GM18517 (cell line): ENCODE data around the gene MED13.
"Not testable (repeated sequence)": the region's sequence is repeated elsewhere in the genome, so short reads cannot be mapped to it uniquely, and the experiment has no call there.

Experiments
- ATAC-seq: cut with Tn5 transposase; IDR thresholded peaks from one replicate; pipeline ENCODE4 v1.9.1; 2021; ENCODE audit warnings: mild to moderate bottlenecking, moderate library complexity; ENCODE audit not compliant: unreplicated experiment

MED13 gene

GRCh38 chr17:62062302-62062701 lies 2.8 kb downstream of the MED13 start:
- no peak for ATAC-seq

- no peak for ATAC-seq
Observed at GRCh38 chr17:62059414-62059813, 5.7 kb downstream of the MED13 start.

- no peak for ATAC-seq
Observed at GRCh38 chr17:62058611-62059010, 6.5 kb downstream of the MED13 start.

- ATAC-seq, result no peak
Observed at GRCh38 chr17:62057696-62058095, 7.4 kb downstream of the MED13 start.

DNA sequence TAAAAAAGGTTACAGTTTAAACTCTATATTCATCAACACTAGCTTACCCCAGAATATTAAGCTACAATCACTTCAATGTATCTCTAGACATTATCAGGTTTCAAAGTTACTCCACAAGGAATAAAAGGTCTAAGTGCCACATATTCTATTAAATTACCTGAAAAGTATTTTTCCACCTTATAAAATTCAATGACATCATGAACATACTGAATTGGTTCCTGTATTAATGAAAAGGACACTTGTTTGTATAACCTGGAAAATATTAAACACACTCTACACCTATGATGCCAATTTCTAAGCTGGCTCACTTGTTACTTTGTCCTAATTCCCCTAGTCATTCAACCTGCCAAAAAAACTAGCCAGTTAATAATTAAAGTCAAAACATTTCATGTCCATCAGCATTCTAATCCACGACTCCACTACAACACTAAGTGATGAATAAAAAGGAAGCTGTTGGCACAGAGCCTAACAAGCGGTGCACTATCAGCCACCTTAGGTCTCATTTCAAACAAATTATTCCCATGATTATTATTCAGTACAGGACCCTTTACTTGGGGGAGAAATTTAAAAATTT lies 12.2 kb downstream of the MED13 start:
- no peak for ATAC-seq

- no peak for ATAC-seq
Observed at GRCh38 chr17:62051053-62051452, 14.0 kb downstream of the MED13 start.

DNA sequence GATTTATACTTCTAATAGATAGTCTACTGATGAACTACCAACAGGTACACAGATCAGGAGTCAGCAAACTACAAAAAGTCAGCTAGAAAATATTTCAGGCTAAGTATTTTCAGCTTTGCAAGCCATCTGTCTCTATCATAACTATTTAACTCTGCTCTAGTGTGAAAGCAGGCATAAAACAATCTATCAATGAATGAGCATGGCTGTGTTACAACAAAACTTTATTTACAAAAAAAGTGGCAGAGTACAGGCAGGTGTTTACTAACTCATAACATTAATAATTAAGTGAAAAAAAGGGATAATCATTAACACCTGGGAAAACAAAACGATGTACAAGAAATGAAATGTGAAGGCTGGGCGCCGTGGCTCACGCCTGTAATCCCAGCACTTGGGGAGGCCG lies 15.8 kb downstream of the MED13 start:
- ATAC-seq, result no peak

DNA sequence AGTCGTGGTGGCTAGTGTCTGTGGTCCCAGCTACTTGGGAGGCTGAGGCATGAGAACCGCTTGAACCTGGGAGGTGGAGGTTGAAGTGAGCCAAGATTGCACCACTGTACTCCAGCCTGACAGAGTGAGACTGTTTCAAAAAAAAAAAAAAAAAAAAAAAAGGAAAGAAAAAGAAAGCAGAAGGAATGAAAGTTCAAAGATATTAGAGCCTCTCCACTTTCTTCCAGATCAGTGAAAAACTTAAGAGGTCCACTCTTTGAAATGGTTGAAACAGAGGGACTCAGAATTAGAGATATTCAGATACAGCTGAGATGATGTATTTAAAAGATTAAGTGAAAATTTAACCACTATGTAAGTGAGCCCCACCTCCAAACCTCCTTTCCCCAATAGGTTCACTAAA lies 16.8 kb downstream of the MED13 start:
- no peak for ATAC-seq

GRCh38 chr17:62045517-62045916 lies 19.6 kb downstream of the MED13 start:
- ATAC-seq, result no peak

GRCh38 chr17:62045109-62045508 lies 20.0 kb downstream of the MED13 start:
- no peak for ATAC-seq

- ATAC-seq, result no peak
Observed at GRCh38 chr17:62043602-62044001, 21.5 kb downstream of the MED13 start.

DNA sequence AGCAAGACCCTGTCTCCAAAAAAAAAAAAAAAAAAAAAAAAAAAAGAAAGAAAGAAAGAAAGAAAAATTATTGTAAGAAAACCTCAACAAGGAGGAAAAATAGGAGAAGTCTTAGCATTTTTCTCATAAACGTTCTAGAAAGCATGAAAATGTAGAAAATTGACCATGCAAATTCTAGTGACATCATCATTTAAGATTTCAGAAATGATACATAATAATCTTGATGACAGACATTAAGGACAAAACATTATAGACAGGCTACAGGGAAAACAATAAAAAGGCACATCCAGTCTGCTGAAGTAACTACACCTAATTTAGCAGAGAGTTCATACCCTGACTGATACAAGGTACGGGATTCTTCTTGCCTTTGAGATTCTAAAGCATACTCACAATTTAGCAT lies 21.9 kb downstream of the MED13 start:
- ATAC-seq, result no peak

DNA sequence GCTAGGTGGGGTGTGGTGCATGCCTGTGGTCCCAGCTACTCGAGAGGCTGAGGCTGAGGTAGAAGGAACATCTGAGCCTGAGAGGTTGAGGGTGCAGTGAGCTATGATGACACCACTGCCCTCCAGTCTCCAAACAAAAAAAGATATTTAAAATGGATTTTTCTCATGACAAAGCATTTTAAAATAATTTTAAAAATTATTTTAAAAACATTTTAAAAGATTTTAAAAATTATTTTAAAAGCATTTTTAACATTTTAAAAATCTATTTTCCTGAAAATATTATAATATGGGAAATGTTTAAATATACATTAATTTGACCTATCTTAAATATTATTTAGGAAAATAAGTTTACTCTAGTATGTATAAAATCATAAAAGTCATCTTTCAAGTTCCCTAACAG lies 26.8 kb downstream of the MED13 start:
- no peak for ATAC-seq

GRCh38 chr17:62033317-62033716 lies 31.8 kb downstream of the MED13 start:
- ATAC-seq, result no peak

GRCh38 chr17:62032480-62032879 lies 32.6 kb downstream of the MED13 start:
- ATAC-seq, result no peak

GRCh38 chr17:62030264-62030663 lies 34.8 kb downstream of the MED13 start:
- no peak for ATAC-seq

DNA sequence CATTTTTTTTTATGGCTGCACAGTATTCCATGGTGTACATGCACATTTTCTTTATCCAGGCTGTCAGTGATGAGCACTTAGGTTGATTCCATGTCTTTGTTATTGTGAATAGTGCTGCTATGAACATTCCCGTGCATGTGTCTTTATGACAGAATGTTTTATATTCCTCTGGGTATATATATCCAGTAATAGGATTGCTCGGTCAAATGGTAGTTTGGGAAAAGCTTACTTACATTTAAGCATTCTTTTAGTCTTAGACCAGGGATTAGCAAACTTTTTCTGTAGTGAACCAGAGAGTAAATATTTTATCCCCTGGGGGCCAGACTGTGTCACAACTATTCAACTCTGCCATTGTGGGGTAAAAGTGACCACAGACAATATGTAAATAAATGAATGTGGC lies 40.2 kb downstream of the MED13 start:
- no peak for ATAC-seq

- no peak for ATAC-seq
Observed at GRCh38 chr17:62017912-62018311, 47.2 kb downstream of the MED13 start.

DNA sequence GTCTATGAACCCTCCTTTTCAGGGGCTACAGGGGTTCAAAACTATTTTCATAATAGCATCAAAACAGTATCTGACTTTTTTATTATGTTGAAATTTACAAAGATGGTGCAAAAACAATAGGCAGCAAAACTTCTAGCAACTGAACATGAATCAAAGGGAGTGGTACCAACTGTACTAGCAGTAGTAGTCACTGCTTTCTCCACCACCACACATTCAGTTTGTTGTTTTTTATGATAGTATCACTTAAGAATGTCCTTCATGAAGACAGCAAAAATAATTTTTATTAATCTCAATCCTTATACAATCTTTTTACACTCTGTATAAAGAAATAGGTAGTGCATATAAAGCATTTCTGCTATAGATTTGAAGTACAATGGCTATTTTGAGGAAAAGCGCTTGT lies 47.6 kb downstream of the MED13 start:
- no peak for ATAC-seq

DNA sequence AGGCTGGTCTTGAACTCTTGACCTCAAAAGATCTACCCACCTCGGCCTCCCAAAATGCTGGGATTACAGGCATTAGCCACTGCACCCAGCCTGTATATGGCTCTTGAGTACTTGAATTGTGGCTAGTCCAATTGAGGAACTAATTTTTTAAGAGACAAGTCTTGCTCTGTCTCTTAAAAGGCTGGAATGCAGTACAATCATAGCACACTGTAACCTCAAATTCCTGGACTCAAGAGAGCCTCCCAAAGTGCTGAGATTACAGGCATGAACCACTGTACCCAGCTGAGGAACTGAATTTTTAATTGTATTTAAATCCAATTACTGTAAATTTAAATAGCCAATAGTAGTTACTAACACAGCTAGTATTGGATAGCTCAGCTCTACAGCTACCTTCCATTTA lies 50.6 kb downstream of the MED13 start:
- ATAC-seq, result no peak

DNA sequence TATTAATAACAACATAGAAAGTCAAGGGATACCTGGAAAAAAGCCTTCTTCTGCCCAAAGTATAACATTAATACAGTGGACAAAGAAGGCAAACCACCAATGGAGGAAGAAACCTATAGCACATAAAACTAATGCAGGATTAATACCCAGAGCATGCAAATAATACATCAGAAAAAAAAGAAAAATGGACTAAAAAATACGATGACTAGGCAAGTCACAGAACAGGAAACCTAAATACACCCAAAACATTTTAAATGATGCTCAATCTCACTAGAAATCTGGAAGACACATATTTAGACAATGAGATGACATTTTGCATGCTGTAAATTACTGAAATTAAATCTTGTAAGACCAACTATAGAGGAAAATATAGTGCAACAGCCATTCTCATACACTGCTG lies 55.9 kb downstream of the MED13 start:
- ATAC-seq, result no peak

- no peak for ATAC-seq
Observed at GRCh38 chr17:62008294-62008693, 56.8 kb downstream of the MED13 start.

DNA sequence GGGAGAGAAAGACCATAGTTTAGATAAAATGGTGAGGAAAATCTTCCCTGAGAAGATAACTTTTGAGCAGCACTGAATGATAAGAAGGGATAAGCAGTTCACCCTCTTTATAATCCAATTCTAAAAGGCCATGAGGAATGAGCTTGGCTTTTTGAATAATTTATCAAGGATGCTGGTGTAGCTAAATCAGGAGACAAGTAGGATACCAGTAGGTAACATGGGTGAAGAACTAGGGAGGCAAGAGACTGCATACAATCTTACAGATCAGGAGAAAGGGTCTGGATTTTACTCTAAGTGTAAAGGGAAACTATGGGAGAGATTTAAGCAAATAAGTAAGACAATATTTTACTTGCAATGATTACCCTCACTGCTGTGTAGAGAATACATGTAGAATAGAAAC lies 60.7 kb downstream of the MED13 start:
- ATAC-seq, result no peak

- not testable (repeated sequence) for ATAC-seq
Observed at GRCh38 chr17:62003141-62003540, 61.9 kb downstream of the MED13 start.
